ENCODE data around the gene BLOC1S6.
A peak's percentile ranks its signal among the peaks of the same experiment; 100 is the strongest.

Gene BLOC1S6

DNA sequence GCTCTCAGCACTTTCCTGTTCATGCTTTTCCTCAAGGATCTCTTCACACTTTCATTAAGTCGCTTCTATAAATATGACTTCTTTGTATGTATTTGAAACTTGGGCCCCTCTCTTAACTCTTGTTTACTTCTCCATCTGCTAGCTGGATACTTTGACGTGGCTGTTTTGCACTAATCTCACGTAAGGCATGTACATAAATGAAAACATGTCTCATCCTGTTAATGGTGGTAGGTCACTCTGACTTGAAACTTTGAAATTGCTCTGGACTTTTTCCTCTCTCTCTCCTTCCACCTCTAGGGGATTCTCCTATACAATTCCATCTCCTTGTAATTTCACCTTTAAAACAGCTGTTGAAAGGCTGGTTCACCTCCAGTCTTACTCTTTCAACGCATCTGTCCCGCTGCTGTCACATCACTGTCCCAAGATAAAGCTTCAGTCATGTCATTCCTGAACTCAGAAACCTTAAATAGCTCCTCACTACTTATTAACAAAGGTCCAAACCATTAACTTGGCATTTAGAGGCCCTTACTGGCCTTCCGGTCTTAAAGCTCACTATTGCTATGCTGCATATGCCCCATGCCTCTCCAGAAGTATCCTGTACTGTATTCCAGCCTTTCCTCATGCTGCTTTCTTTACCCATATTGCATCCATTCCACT, 1.2 kb downstream of the BLOC1S6 start:
- no peak for DNase-seq (ENCODE audit: low read depth)

DNA sequence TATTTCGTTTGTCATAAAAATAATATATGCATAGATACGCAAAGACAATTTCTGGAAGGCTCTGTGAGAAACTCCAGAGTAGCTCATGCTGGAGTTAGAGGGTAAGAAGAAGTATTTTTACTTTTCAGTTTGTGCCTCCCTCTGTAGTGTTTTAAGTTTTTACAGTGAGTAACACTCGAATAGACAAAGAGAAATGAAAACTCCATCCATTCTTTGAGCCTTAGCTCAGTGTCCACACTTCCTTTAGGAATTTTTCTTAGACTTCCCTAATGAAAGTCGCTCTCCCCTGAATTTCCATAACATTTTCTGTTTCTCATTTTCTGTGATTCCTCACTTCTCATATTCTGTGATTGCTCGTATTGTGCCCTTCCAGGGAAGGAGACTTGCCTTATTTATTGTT, 2.1 kb downstream of the BLOC1S6 start:
- no peak for DNase-seq (ENCODE audit: low read depth)

DNA sequence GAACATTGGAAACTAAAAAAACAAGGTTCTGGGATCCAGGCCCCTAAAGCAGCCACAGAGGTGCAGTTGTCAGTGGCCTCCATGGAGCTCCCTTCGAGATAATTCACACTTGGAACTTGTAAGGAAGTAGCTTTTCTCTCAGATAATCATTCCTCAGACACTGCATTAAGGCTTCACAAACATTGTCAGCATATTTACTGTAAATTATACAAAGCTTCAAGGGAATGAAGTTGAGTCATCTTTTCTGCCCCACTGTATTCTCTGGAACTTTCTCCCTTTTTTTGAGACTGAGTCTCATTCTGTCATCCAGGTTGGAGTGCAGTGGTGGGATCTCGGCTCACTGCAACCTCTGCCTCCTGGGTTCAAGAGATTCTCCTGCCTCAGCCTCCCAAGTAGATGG, 7.1 kb downstream of the BLOC1S6 start:
- no peak for DNase-seq (ENCODE audit: low read depth)

DNA sequence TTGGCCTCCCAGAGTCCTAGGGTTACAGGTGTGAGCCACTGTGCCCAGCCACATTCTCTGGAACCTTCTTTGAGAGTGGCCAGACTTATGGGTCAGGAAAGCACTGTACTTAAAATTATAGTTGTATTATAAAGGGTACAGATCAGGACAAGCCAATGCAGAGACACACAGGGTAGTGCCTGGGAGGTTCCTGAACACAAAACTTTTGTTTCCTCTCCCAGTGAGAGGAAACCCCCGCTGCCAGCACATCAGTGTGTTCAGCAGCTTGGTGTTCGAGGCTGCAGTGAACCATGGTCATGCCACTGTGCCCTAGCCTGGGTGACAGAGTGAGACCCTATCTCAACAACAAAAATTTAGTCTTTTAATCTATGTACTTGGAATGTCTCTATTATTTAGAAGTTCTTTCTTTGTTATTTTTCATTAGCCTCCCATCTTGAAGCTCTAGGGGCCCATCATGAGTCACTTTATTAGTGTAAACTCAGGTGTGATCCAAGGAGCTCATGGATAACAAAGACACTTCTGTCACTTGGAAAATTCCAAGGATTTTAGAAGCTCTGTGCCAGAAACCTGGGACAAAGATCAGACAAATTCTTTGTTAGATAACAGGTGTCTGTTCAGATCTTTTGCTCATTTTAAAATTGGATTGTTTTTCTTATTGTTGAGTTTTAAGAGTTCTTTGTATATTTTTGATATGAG, 7.8 kb downstream of the BLOC1S6 start:
- no peak for DNase-seq (ENCODE audit: low read depth)

DNA sequence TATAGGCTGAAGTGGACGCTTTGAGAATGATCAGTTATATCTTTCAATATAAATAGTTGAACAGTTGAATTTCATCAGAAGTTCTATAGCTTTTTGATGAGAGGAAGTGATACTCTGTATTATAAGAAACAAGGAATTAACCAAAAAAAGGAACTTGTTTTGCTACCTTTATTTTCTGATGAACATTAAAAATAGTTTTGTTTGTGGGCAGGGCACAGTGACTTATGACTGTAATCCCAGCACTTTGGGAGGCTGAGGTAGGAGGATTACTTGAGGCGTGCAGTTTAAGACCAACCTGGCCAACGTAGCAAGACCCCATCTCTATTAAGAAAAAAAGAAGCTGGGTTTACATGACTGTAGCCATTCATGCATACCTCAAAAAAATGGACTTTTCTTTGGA, 16.7 kb downstream of the BLOC1S6 start:
- no peak for DNase-seq (ENCODE audit: low read depth)

DNA sequence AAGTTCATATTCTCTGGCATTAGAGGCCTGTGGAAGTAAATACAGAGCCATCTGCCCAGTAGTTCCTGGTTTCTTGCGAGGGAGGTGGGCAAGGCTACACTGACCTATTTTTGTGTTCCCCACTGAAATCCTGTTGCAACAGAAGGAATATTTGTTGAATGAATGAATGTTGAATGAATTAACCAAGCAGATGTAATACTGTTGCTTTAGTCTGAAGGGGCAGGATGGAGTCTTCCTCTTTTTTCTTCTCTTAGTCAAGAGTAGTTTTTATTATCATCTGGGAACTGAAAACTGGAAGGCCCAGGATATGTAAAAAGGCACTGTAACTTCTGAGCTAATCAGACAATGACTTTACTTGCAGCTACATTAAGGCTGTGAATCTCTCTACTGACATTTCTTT, 17.1 kb downstream of the BLOC1S6 start:
- no peak for DNase-seq (ENCODE audit: low read depth)

DNA sequence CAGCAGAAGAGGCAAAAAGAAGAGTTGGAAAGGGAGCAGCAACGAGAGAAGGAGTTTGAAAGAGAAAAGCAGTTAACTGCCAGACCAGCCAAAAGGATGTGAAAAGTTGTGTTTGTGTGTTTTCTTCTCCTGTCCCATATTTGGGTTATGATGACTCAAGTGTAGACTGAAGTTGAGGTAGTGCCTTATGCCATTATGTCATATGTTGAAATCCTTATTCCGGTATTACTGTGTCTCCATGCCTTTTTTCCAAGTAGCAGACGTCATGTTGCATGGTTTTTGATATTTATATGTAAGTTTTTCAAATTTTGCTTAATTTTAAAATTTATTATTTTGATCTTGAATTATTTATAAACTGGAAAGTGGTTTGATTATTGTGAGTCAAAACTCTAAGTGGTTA, 19.2 kb downstream of the BLOC1S6 start:
- no peak for DNase-seq (ENCODE audit: low read depth)

DNA sequence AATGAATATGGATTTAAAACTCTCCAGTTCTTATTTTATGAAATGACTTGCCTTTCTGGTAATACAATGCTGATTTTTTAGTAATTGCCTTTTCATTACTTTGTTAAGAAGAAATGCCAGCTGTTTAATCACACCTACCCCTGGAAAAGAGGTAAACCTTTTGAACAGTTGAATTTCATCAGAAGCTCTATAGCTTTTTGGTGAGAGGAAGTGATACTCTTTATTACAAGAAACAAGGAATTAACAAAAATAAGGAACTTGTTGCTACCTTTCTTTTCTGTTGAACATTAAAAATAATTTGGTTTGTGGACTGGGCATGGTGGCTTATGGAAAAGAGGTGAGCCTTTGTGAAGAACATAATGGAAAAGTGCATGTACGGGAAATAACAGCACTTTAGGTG, 19.7 kb downstream of the BLOC1S6 start:
- no peak for DNase-seq (ENCODE audit: low read depth)

DNA sequence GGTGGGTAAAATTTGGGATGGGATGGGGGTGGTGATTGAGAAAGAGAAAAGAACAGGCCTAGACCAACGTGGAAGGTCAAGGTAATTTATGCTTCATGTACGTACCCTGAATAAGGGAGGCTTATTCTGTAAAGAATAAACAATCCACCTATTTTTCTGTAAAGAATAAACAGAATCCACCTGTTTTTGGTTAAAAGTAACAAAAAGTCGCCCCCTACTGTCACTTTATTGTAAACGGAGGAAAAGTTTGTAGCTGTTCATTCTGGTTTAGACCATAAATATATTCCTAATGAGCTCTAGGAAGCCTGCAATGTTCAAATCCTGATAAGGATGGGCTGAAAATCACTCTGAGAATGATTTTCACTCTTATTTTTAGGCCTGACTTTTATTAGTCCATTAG, 24.1 kb downstream of the BLOC1S6 start:
- no peak for DNase-seq (ENCODE audit: low read depth)

DNA sequence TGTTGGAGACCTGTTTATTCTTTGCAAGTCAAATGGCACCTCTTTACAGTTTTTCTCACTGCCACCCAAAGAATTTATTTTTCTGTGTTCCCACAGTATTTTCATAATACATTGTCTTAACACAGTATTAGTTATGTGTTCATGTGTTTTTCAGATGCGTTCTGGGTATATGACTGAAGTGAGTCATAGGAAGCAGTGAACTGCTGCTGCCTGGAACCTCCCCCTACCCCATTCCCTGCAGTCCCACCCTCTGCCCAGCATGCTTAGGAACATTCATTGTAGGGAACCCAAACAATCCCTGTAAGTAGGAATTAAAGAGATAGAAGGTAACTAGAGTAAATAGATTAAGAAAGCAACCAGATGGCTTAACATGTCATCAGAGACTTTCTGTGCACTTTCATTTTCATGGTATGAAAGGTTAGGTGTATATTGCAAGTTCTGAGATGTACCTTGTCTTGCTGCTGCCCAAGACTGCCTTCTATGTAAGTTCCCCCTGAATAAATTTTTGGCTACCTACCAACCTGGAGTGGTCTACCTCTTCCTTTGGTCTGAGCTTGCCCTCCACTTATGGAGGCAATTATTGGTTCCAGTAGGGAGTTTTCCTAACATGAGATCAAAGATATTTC, 25.7 kb downstream of the BLOC1S6 start:
- no peak for DNase-seq (ENCODE audit: low read depth)

DNA sequence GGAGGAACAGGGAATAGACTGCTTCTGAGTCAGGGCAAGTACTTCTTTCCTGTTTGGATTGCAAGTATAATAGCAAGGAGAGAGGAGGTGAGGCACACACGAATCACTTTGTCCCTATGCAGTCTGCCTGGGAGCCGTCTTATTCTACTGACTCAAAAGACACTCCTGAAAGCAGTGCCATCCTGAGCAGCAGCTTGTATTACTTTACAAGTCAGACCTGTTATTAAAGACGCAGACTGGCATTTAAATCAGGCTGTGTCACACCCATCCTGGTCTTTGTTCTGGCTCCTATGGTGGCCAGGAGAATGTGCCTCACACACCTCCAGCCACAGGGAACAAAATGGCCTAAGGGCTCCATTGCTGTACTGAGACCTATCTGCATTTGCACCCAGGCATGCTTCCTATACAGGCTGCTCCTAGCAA, 29.7 kb downstream of the BLOC1S6 start:
- DNase-seq (ENCODE audit: low read depth) = no peak

DNA sequence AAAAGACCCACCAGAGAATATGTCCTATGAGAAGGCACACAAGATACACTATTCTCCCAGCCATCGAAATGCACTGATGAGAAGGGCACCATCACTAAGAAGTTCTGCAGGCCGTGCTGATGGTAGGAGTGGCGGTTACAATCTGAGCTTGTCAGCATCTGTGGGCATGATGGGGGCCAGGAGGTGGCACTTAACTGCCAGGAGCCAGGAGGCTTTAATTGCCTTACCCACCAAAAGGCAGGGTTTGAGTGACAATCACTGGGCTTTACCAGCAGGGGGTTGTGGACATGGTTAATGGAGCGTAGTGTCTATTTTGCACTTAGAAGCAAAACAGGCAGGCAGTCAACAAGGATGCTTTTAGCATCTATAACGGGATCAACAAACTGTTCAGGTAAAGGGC, 31.6 kb downstream of the BLOC1S6 start:
- DNase-seq (ENCODE audit: low read depth) = no peak

DNA sequence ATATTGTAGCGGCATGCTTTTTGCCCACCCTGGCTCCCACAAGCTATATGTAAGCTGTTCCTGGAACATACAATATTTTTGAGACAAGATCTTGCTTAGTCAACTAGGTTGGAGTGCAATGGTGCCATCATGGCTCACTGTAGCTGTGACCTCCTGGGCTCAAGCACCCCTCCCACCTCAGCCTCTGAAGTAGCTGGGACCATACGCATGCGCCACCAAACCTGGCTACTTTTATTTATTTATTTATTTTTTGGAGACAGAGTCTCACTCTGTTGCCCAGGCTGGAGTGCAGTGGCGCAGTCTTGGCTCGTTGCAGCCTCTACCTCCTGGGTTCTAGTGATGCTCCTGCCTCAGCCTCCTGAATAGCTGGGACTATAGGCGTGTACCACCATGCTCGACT, 41.0 kb downstream of the BLOC1S6 start:
- no peak for DNase-seq (ENCODE audit: low read depth)

DNA sequence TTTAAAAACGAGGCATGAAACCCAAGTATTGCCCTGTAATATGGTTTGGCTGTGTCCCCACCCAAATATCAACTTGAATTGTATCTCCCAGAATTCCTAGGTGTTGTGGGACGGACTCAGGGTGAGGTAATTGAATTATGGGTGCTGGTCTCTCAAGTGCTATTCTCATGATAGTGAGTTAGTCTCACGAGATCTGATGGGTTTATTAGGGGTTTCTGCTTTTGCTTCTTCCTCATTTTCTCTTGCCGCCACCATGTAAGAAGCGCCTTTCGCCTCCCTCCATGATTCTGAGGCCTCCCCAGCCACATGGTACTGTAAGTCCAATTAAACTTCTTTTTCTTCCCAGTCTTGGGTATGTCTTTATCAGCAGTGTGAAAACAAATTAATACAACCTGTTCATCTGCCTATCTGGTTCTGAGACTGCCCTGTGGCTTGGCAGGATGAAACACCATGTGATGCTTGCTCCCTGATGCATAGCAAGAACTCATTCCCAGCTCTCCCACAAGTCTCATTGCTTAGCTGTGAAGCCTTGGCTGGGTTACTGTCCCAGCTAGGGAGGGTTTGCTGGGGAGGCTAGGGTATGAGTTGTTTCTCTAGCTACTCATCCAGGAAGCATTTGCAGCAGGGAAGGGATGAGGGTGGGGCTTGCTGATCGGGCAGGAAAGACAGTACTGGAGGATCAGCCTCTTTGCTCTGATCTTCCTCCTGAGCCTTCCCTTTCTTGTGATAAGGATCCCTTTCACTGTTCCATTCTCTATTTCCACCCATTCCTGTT, 43.9 kb downstream of the BLOC1S6 start:
- no peak for DNase-seq (ENCODE audit: low read depth)

DNA sequence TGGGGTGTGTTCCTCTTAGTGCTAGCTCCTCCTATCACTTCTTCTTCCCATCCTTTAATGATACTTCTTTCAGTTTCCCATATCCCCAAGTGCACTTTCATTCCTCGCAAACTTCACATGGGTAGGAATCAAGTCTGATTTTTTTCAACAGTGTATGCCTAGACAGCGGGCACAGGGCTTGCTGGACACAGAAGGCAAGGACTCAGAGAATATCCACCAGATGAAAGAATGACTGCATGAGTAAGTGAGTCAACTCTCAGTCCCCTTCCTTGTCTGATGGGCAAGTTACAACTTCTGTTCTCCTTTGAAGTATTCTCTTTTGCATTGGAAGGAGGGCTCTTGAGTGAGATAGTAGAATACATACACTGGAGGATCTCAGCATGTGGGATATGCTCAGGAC, 44.6 kb downstream of the BLOC1S6 start:
- DNase-seq (ENCODE audit: low read depth) = no peak

DNA sequence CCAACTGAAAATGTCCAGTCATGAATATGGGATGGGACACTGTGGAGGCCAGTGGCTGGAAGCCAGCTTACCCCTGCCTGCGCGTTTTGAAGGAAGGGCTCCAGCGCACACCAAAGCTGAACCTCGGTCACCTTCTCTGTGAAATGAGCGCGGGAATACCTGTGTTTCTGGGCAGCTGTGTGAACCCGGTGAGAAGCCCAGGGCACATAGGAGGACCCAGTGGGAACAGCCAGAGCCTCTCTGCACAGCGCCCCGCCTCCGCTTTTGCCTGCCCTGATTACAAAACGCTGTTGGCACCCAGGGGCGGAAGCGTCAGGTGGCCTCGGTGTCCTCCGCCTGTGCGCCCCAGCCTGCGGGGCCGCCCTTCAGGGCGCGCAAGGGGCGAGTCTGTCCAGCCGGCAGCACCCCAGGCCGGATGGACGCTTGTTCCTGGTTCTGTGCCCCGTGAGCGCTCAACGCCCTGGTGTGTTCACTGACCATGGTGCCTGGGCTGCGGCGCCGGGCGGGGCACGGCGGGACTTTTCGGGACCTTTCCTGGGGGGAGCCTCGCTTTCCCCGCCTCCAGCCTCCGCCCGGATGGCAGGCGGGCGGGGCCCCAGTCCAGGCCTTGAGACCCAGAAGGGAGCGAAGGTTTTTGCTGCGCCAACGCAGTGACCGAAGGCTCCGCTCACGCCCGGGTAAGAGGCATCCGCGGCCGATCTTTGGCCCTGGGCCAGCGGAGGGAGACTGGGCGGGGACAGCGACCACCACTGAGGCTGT, 47.4 kb downstream of the BLOC1S6 start, which contains the start of gene SQOR:
Gene SQOR, plus strand, starts transcription at position 598 of the 759 bp plus-strand sequence. CDS start 23,895 bp downstream, outside the sequence.
- peak; percentile 53 for DNase-seq (ENCODE audit: low read depth)

DNA sequence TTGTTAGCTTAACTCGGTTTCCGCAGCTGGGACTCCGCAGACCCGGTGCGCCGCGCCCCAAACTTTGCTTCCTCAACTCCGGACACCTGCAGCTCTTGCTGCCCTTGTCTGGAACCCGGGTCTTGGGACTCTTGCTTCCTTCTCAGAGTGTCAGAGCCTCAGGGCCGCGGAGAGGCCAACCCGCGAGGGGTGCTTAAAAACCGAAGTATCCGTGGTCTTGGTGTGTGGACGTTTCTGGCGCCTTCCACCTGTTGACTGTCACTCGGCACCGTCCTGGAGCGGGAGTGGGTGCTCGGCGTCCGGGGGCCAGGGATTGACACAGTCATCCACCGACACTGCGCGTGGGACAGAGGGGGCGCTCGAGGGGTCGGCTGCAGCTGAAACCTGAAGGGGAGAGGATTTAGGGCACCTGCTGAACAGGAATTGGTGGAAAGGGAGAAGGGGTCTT, 48.0 kb downstream of the BLOC1S6 start:
- peak; percentile 59 for DNase-seq (ENCODE audit: low read depth)

DNA sequence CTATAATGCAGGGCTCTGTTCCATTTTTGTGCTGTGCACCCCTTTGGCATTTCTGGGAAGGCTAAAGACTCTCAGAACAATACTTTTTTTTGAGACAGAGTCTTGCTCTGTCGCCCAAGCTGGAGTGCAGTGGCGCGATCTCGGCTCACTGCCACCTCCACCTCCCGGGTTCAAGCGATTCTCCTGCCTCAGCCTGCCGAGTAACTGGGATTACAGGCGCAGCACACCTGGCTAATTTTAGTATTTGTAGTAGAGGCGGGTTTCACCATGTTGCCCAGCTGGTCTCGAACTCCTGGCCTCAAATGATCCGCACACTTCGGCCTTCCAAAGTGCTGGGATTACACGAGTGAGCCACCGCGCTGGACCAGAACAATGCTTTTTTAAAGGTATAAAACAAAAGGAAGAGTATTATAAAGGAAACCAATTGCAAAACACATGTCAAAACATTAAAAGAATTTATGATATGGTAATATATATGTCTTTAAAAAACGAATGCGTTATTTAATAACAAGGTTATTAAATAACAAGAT, 48.6 kb downstream of the BLOC1S6 start:
- DNase-seq (ENCODE audit: low read depth) = no peak

DNA sequence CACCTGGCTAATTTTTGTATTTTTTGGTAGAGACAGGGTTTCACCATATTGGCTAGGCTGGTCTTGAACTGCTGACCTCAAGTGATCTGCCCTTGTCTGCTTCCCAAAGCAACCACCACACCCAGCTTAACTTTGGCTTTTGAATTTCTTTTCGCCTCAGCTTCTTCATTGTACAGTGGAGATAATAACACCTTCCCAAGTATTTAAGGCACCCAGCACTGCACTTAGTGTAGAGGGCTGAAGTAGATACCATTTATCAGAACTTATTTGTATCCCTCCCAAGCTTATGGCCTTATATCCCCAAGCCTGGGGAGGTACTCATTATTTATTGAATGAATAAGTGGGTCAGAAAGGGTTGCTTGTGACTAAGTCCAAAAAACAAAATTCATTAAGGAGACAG, 50.0 kb downstream of the BLOC1S6 start:
- DNase-seq (ENCODE audit: low read depth) = no peak

DNA sequence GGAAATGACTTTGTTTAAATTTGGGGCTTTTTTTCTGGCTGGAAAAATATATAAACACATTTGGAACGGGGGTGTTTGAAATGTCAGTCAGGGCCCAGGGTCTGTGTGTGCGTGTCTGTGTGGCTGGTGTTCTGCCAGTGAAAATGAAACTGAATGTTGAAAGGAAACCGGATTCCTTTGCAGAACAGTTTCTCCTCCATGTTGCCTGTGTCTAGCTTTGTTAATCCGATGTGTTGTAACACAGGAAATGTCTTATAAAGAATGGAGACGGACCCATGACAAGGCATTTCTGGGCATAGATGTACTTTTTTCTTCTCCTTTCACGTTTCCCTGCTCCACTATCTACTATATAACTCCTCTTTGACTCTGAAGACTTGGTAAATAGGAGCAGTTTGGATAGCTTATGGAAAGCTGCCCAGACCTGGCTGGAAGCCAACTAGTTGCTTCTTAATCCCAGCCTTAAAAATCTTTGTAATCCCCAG, 50.4 kb downstream of the BLOC1S6 start:
- DNase-seq (ENCODE audit: low read depth) = peak; percentile 9

DNA sequence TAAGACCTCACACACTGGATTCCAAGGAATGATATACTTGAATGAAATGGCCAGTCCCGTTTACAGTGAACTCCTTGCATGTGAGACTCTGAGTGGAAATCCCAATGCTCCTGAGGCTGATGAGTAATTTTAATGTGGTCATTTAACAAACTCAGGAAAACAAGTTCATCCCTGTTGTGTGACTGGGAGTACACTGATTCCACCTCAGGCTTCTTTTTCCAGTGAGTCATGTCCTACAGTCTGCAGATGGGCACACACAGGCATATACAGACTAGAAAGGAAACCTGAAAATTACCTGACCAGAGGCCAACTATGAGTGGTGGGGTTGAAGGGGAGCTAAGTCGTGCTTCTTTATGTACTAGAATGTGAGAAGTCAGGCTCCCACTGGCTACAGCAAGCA, 53.4 kb downstream of the BLOC1S6 start:
- no peak for DNase-seq (ENCODE audit: low read depth)

Measured in activated T-cell treated with anti-CD3 and anti-CD28 coated beads for 1 hour (primary cell).